HEK293 (cell line): ENCODE data around the gene CNPY1.
A peak's percentile ranks its signal among the peaks of the same experiment; 100 is the strongest.

ENCODE experiments used
- CTCF ChIA-PET: fragments of 350-600 bp; formaldehyde crosslinking; extraction: SDS; loops from one replicate; lab custom pipeline; 2021; ENCODE audit warnings: antibody characterized with exemption; lab: Yijun Ruan, JAX
- POLR2A ChIA-PET: fragments of 300-600 bp; formaldehyde crosslinking; extraction: SDS; loops from one replicate; lab custom pipeline; 2020; ENCODE audit warnings: antibody characterized with exemption, inconsistent platforms; lab: Yijun Ruan, JAX
- H3K27ac ChIP-seq: fragments of 200-500 bp; sonication (Bioruptor generic); 2 replicates; pipeline ENCODE4 v1.5.1; 2014; ENCODE audit warnings: low read depth, low read length, control low read depth, inconsistent platforms; ENCODE audit errors: extremely low read depth
- H3K36me3 ChIP-seq, 2 experiments: fragments of 200-500 bp in 1 of 2; sonication (Bioruptor generic) in 1 of 2; 1 replicate in 1 of 2; 2 replicates in 1 of 2; pipeline ENCODE4 v1.5.1; 2014 to 2017; ENCODE audit warnings: inconsistent platforms in 2 of 2, low read length in 2 of 2; ENCODE audit not compliant: control insufficient read depth in 2 of 2, insufficient read depth in 1 of 2
- H3K4me1 ChIP-seq: fragments of 200-500 bp; sonication (Bioruptor generic); 2 replicates; pipeline ENCODE4 v1.5.1; 2014; ENCODE audit warnings: mild to moderate bottlenecking, low read length, inconsistent platforms; ENCODE audit not compliant: control insufficient read depth, insufficient read depth
- H3K4me3 ChIP-seq: 2 replicates; pipeline ENCODE4 v1.5.1; 2011; ENCODE audit warnings: low read depth, mild to moderate bottlenecking, control low read depth, low read length, moderate library complexity
- H3K9me3 ChIP-seq: fragments of 200-500 bp; sonication (Bioruptor generic); 2 replicates; pipeline ENCODE4 v1.5.1; 2014; ENCODE audit warnings: low read depth, low read length, inconsistent platforms; ENCODE audit not compliant: control insufficient read depth, insufficient read depth
- CTCF ChIP-seq: fragments of 450-650 bp; formaldehyde crosslinking; IDR thresholded peaks from 2 replicates; pipeline ENCODE4 v1.5.1; 2016; ENCODE audit warnings: missing biosample characterization, missing genetic modification characterization
- MZF1 ChIP-seq: fragments of 450-650 bp; formaldehyde crosslinking; IDR thresholded peaks from 2 replicates; pipeline ENCODE4 v1.5.1; 2017; ENCODE audit warnings: missing biosample characterization, missing genetic modification characterization, borderline replicate concordance
- PRDM4 ChIP-seq: fragments of 450-650 bp; formaldehyde crosslinking; IDR thresholded peaks from 2 replicates; pipeline ENCODE4 v1.5.1; 2017; ENCODE audit warnings: missing biosample characterization, missing genetic modification characterization
- TSHZ1 ChIP-seq: fragments of 450-650 bp; formaldehyde crosslinking; IDR thresholded peaks from 2 replicates; pipeline ENCODE4 v1.5.1; 2016; ENCODE audit warnings: missing biosample characterization, missing genetic modification characterization, borderline replicate concordance
- ZBTB11 ChIP-seq: fragments of 450-650 bp; formaldehyde crosslinking; conservative IDR thresholded peaks from 2 replicates; pipeline ENCODE4 v1.5.1; 2016; ENCODE audit warnings: low read depth, missing biosample characterization, missing genetic modification characterization
- ZBTB17 ChIP-seq: fragments of 450-650 bp; formaldehyde crosslinking; IDR thresholded peaks from 2 replicates; pipeline ENCODE4 v1.5.1; 2016; ENCODE audit warnings: missing biosample characterization, missing genetic modification characterization
- ZBTB20 ChIP-seq: fragments of 450-650 bp; formaldehyde crosslinking; IDR thresholded peaks from 2 replicates; pipeline ENCODE4 v1.5.1; 2016; ENCODE audit warnings: missing biosample characterization, missing genetic modification characterization
- ZNF2 ChIP-seq: fragments of 450-650 bp; formaldehyde crosslinking; IDR thresholded peaks from 2 replicates; pipeline ENCODE4 v1.5.1; 2016; ENCODE audit warnings: missing biosample characterization, missing genetic modification characterization
- ZNF211 ChIP-seq: fragments of 450-650 bp; formaldehyde crosslinking; IDR thresholded peaks from 2 replicates; pipeline ENCODE4 v1.5.1; 2016; ENCODE audit warnings: low read depth, missing biosample characterization, missing genetic modification characterization
- ZNF24 ChIP-seq: fragments of 450-650 bp; formaldehyde crosslinking; IDR thresholded peaks from 2 replicates; pipeline ENCODE4 v1.5.1; 2016; ENCODE audit warnings: missing biosample characterization, missing genetic modification characterization
- ZNF394 ChIP-seq: fragments of 450-650 bp; formaldehyde crosslinking; IDR thresholded peaks from 2 replicates; pipeline ENCODE4 v1.5.1; 2016; ENCODE audit warnings: missing biosample characterization, missing genetic modification characterization, mild to moderate bottlenecking, moderate library complexity, borderline replicate concordance
- TF ChIP-seq, protein P1 (sequence below): fragments of 450-650 bp; formaldehyde crosslinking; IDR thresholded peaks from 2 replicates; pipeline ENCODE4 v1.5.1; 2016; ENCODE audit warnings: missing biosample characterization, missing genetic modification characterization

Gene CNPY1

GRCh38 chr7:155547161-155547791 is 917 bp upstream of the CNPY1 start (continued):
- TF ChIP-seq ZBTB11 = no peak
- no peak for TF ChIP-seq TSHZ1
- TF ChIP-seq, protein P1, sequence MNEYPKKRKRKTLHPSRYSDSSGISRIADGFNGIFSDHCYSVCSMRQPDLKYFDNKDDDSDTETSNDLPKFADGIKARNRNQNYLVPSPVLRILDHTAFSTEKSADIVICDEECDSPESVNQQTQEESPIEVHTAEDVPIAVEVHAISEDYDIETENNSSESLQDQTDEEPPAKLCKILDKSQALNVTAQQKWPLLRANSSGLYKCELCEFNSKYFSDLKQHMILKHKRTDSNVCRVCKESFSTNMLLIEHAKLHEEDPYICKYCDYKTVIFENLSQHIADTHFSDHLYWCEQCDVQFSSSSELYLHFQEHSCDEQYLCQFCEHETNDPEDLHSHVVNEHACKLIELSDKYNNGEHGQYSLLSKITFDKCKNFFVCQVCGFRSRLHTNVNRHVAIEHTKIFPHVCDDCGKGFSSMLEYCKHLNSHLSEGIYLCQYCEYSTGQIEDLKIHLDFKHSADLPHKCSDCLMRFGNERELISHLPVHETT (tag by site-specific recombination) = no peak
- TF ChIP-seq ZNF2 (tag by site-specific recombination) = no peak
- no peak for TF ChIP-seq ZNF394 (tag by site-specific recombination)
- no peak for TF ChIP-seq ZNF24 (tag by site-specific recombination)
- TF ChIP-seq MZF1 (tag by site-specific recombination) = no peak
- no peak for TF ChIP-seq CTCF
- no peak for TF ChIP-seq ZBTB20 (tag by site-specific recombination)
- no peak for TF ChIP-seq ZBTB17 (tag by site-specific recombination)

DNA sequence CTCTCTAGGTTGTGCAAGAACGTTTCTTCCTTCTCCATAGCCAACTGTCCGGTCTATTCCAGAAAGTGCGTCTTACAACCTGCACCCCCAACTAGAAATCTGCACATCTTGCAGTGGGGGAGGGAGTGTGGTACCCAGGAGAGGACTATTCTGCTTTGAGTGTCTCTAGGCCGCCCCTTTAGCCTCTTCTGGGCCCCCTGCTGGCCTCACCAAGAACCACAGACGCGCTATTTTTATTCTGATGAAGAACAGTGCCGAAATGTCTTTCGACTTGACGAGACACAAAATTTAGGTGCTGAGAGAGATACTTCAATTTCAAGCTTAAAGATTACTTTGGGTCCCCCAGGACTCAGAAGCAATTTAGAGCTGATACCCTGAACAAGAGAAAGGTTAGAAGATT is 1.0 kb downstream of the CNPY1 start:
- H3K36me3 ChIP-seq = no peaks in the 10 kb centered on the region
- CTCF ChIA-PET = interaction anchor here (0.7 to 0.9 kb wide), 3 partner anchors 11 to 239 kb away, joined by 3 read pairs; no protein-coding TSS in a partner anchor
- TF ChIP-seq ZNF211 (tag by site-specific recombination) (no peak), PRDM4 (peak; percentile 30; the same call in 1 of the 2 replicates)
- TF ChIP-seq, all 188 proteins: peak for 1

More for the DNA sequence above, 1.0 kb downstream of the CNPY1 start:
- Histone ChIP-seq H3K9me3 (no peaks in the 10 kb centered on the region), H3K27ac (no peak overlapping the region), H3K4me3 (no peak overlapping the region), H3K4me1 (no peaks in the 10 kb centered on the region)
- POLR2A ChIA-PET = no interaction called here
